ENCODE results near the gene STX12.
"Not testable (repeated sequence)": the region's sequence is repeated elsewhere in the genome, so short reads cannot be mapped to it uniquely, and the experiment has no call there.

Gene STX12

GRCh38 chr1:27831568-27832410, 58.8 kb downstream of the STX12 start:
- DNase-seq = no peak

GRCh38 chr1:27832762-27833161, 59.7 kb downstream of the STX12 start:
- no peak for DNase-seq

- no peak for DNase-seq
Observed at GRCh38 chr1:27833470-27833869, 60.5 kb downstream of the STX12 start.

- DNase-seq = no peak
Observed at GRCh38 chr1:27835046-27835445, 62.0 kb downstream of the STX12 start.

GRCh38 chr1:27835501-27835900, 62.5 kb downstream of the STX12 start:
- DNase-seq = no peak

GRCh38 chr1:27849951-27850350, 76.9 kb downstream of the STX12 start:
- DNase-seq = no peak

GRCh38 chr1:27855085-27855484, 82.1 kb downstream of the STX12 start:
- no peak for DNase-seq

GRCh38 chr1:27856561-27857343, 83.7 kb downstream of the STX12 start:
- no peak for DNase-seq

- not testable (repeated sequence) for DNase-seq
Observed at GRCh38 chr1:27857552-27857951, 84.5 kb downstream of the STX12 start.

GRCh38 chr1:27858072-27858948, 85.3 kb downstream of the STX12 start:
- DNase-seq = peak; percentile 10

GRCh38 chr1:27858949-27859576, 86.0 kb downstream of the STX12 start:
- no peak for DNase-seq

GRCh38 chr1:27861436-27861835, 88.4 kb downstream of the STX12 start:
- DNase-seq = no peak

- DNase-seq = no peak
Observed at GRCh38 chr1:27862004-27862403, 89.0 kb downstream of the STX12 start.

GRCh38 chr1:27862671-27863537, 89.9 kb downstream of the STX12 start:
- no peak for DNase-seq

GRCh38 chr1:27863538-27863915, 90.5 kb downstream of the STX12 start:
- no peak for DNase-seq

GRCh38 chr1:27864264-27864895, 91.4 kb downstream of the STX12 start:
- DNase-seq = no peak

- no peak for DNase-seq
Observed at GRCh38 chr1:27865821-27866220, 92.8 kb downstream of the STX12 start.

GRCh38 chr1:27868556-27868931, 95.5 kb downstream of the STX12 start:
- DNase-seq = no peak

- no peak for DNase-seq
Observed at GRCh38 chr1:27868932-27869718, 96.1 kb downstream of the STX12 start.

- no peak for DNase-seq
Observed at GRCh38 chr1:27869719-27870085, 96.7 kb downstream of the STX12 start.
